ENCODE data around the gene CBARP.

DNA sequence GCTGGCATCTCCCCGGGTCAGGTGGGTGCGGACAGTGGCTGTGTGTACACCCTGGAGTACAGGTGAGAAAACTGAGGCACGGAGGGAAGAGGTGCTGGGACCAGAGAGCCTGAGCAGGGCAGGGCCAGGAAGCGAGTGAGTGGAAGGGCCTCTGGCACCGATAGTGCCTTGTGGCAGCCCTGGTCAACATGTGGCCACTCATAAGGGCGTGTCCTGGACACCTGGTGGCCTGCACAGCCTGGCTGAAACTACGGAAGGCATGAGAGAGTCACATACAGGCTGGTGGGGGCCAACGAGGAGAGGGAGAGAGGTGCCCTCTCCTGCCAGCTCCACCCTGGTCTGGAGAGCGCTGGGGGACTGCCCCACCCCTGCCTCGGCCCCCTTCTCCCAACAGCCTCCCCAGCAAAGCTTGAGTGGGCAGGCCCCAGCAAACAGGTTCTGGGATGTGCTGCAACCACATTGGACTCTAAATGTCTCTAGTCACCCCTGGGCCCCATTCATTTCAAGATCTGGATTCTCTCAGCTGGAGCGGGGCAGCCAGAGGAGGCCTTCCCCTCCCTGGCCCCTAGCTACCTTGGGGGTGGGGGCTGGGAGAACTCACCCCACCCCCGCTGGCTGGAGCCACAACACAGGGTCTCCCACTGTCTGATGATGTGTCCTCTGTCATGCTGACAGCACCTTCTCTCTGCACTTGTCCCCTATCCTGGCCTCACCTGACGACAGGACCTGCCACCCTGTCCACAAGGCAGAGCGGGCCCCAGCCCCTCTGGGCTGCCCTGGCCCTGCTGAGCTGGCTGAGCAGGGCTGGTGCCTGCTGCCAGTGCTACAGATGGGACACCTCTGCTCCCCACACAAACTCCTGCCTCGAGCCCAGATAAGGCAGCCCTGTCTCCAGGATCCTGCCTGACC, 5.8 kb downstream of the CBARP start:
- TF ChIP-seq POLR2A (IDR thresholded peaks at IDR 0.05; ENCODE audit: extremely low read depth, insufficient read length), result no peak
- TF ChIP-seq, protein P1, sequence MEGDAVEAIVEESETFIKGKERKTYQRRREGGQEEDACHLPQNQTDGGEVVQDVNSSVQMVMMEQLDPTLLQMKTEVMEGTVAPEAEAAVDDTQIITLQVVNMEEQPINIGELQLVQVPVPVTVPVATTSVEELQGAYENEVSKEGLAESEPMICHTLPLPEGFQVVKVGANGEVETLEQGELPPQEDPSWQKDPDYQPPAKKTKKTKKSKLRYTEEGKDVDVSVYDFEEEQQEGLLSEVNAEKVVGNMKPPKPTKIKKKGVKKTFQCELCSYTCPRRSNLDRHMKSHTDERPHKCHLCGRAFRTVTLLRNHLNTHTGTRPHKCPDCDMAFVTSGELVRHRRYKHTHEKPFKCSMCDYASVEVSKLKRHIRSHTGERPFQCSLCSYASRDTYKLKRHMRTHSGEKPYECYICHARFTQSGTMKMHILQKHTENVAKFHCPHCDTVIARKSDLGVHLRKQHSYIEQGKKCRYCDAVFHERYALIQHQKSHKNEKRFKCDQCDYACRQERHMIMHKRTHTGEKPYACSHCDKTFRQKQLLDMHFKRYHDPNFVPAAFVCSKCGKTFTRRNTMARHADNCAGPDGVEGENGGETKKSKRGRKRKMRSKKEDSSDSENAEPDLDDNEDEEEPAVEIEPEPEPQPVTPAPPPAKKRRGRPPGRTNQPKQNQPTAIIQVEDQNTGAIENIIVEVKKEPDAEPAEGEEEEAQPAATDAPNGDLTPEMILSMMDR (IDR thresholded peaks at IDR 0.05; ENCODE audit: low read depth, low read length), result no peak
